GM23338 (cell line): Measurements from ENCODE around the gene UBFD1. TPM values are rescaled to one million over a fixed set of nuclear protein-coding genes. Genes with fewer than 3 reads are reported as not detected.

Experiments used
- ATAC-seq: fragments of 200-7000 bp; cut with Tn5 transposase; 3 replicates; pipeline ENCODE4 v1.9.1; 2020
- DNase-seq: peaks from one replicate; pipeline ENCODE4 v3.0.0-alpha.2; 2015; ENCODE audit warnings: low spot score
- H2AFZ ChIP-seq: fragments of 200-600 bp; sonication (generic); 2 replicates; pipeline ENCODE4 v1.8.0; 2016; ENCODE audit warnings: antibody characterized with exemption, mild to moderate bottlenecking, moderate library complexity
- H3F3A ChIP-seq: fragments of 200-600 bp; sonication (generic); replicated peaks from 2 replicates; pipeline ENCODE4 v1.8.0; 2017; ENCODE audit warnings: antibody characterized with exemption, mixed run types, low read depth
- H3K27ac ChIP-seq: fragments of 200-600 bp; sonication (generic); 2 replicates; pipeline ENCODE4 v1.6.1; 2016; ENCODE audit warnings: low read depth
- H3K27me3 ChIP-seq: fragments of 200-600 bp; sonication (generic); 2 replicates; pipeline ENCODE4 v1.8.0; 2016; ENCODE audit warnings: mild to moderate bottlenecking, mixed run types, moderate library complexity; ENCODE audit not compliant: insufficient read depth
- H3K36me3 ChIP-seq: fragments of 200-600 bp; sonication (generic); 2 replicates; pipeline ENCODE4 v1.8.0; 2016; ENCODE audit warnings: mild to moderate bottlenecking; ENCODE audit not compliant: insufficient read depth
- H3K4me1 ChIP-seq: fragments of 200-600 bp; sonication (generic); 2 replicates; pipeline ENCODE4 v1.8.0; 2016; ENCODE audit warnings: mild to moderate bottlenecking, moderate library complexity; ENCODE audit not compliant: insufficient read depth
- H3K4me2 ChIP-seq: fragments of 200-600 bp; sonication (generic); 2 replicates; pipeline ENCODE4 v1.7.1; 2017; ENCODE audit warnings: mixed run types
- H3K4me3 ChIP-seq: fragments of 200-600 bp; sonication (generic); 2 replicates; pipeline ENCODE4 v1.6.1; 2016; ENCODE audit warnings: mixed run types
- H3K79me2 ChIP-seq: fragments of 200-600 bp; sonication (generic); replicated peaks from 2 replicates; pipeline ENCODE4 v1.8.0; 2017; ENCODE audit warnings: mild to moderate bottlenecking; ENCODE audit not compliant: insufficient read depth
- H3K9me2 ChIP-seq: fragments of 200-600 bp; sonication (generic); 2 replicates; pipeline ENCODE4 v1.8.0; 2017; ENCODE audit not compliant: insufficient read depth
- H4K20me1 ChIP-seq: fragments of 200-600 bp; sonication (generic); replicated peaks from 2 replicates; pipeline ENCODE4 v1.8.0; 2017; ENCODE audit warnings: mild to moderate bottlenecking; ENCODE audit not compliant: insufficient read depth
- H3K27ac Mint-ChIP-seq: 2 replicates; pipeline ENCODE4 v1.8.0; 2020; ENCODE audit warnings: inconsistent platforms, mild to moderate bottlenecking, moderate library complexity, mixed read lengths
- H3K27me3 Mint-ChIP-seq: 3 replicates; pipeline ENCODE4 v1.8.0; 2022; ENCODE audit warnings: low read depth, mild to moderate bottlenecking, moderate library complexity, mixed read lengths, inconsistent platforms; ENCODE audit not compliant: insufficient read depth, poor library complexity
- H3K36me3 Mint-ChIP-seq: 3 replicates; pipeline ENCODE4 v1.8.0; 2021; ENCODE audit warnings: low read depth, mild to moderate bottlenecking, inconsistent platforms, moderate library complexity, mixed read lengths
- H3K4me1 Mint-ChIP-seq: 3 replicates; pipeline ENCODE4 v1.8.0; 2020; ENCODE audit warnings: mild to moderate bottlenecking, inconsistent platforms, mixed read lengths
- H3K4me3 Mint-ChIP-seq: 3 replicates; pipeline ENCODE4 v1.8.0; 2021; ENCODE audit warnings: moderate library complexity, mild to moderate bottlenecking, inconsistent platforms, mixed read lengths
- H3K9me3 Mint-ChIP-seq: 3 replicates; pipeline ENCODE4 v1.8.0; 2020; ENCODE audit warnings: moderate library complexity, mild to moderate bottlenecking, inconsistent platforms, mixed read lengths
- CREB1 ChIP-seq: fragments of 250-450 bp; sonication (Bioruptor Pico); IDR thresholded peaks from 2 replicates; pipeline ENCODE4 v1.5.0; 2020; ENCODE audit warnings: low read depth, mild to moderate bottlenecking, moderate library complexity
- EZH2phosphoT487 ChIP-seq: fragments of 200-600 bp; sonication (generic); IDR thresholded peaks from one replicate; pipeline ENCODE4 v1.8.1; 2018; ENCODE audit warnings: antibody characterized with exemption; ENCODE audit not compliant: unreplicated experiment
- NANOG ChIP-seq: IDR thresholded peaks from 2 replicates; pipeline ENCODE4 v1.6.1; 2016; ENCODE audit warnings: antibody characterized with exemption, borderline replicate concordance
- POLR2AphosphoS5 ChIP-seq: IDR thresholded peaks from 2 replicates; pipeline ENCODE4 v1.6.1; 2016; ENCODE audit warnings: antibody characterized with exemption, low read depth
- STAT1 ChIP-seq: IDR thresholded peaks from one replicate; pipeline ENCODE4 v1.6.1; 2016; ENCODE audit warnings: antibody characterized with exemption; ENCODE audit not compliant: unreplicated experiment
- ZNF114 ChIP-seq: fragments of 250-450 bp; sonication (Bioruptor Pico); IDR thresholded peaks from 2 replicates; pipeline ENCODE4 v1.5.0; 2020; ENCODE audit warnings: mild to moderate bottlenecking, moderate library complexity
- ZNF331 ChIP-seq: fragments of 250-450 bp; sonication (Bioruptor Pico); IDR thresholded peaks from 2 replicates; pipeline ENCODE4 v1.5.0; 2020; ENCODE audit warnings: low read depth, mild to moderate bottlenecking, moderate library complexity
- polyA plus RNA-seq: library from polyadenylated mRNA; unstranded; fragments of >200 nt; fragmentation: Nextera tagmentation; extraction: Ambion mirVana; gene quantifications from 2 replicates; pipeline ENCODE4 v1.2.1, GENCODE V29; 2016
- total RNA-seq: library from RNA; depleted of rRNA; stranded (reverse); fragments of >200 nt; shearing (Covaris generic); gene quantifications from 2 replicates; pipeline ENCODE4 v1.2.3, GENCODE V29; 2014
- TF ChIP-seq, protein P1 (sequence below): IDR thresholded peaks from one replicate; pipeline ENCODE4 v1.6.1; 2018; ENCODE audit warnings: antibody characterized with exemption; ENCODE audit not compliant: unreplicated experiment
- TF ChIP-seq, protein P2 (sequence below), 2 experiments: fragments of 200-600 bp in 1 of 2; sonication (generic) in 1 of 2; conservative IDR thresholded peaks; 2 replicates each; pipeline versions ENCODE4 v1.5.1 to v1.6.1; 2016 to 2017; ENCODE audit warnings: antibody characterized with exemption in 2 of 2, low read depth in 2 of 2, mild to moderate bottlenecking in 2 of 2, moderate library complexity in 1 of 2

Gene UBFD1
- total and polyA plus RNA-seq, 2 experiments from 2014 or later, result 28.5 to 249 TPM

DNA sequence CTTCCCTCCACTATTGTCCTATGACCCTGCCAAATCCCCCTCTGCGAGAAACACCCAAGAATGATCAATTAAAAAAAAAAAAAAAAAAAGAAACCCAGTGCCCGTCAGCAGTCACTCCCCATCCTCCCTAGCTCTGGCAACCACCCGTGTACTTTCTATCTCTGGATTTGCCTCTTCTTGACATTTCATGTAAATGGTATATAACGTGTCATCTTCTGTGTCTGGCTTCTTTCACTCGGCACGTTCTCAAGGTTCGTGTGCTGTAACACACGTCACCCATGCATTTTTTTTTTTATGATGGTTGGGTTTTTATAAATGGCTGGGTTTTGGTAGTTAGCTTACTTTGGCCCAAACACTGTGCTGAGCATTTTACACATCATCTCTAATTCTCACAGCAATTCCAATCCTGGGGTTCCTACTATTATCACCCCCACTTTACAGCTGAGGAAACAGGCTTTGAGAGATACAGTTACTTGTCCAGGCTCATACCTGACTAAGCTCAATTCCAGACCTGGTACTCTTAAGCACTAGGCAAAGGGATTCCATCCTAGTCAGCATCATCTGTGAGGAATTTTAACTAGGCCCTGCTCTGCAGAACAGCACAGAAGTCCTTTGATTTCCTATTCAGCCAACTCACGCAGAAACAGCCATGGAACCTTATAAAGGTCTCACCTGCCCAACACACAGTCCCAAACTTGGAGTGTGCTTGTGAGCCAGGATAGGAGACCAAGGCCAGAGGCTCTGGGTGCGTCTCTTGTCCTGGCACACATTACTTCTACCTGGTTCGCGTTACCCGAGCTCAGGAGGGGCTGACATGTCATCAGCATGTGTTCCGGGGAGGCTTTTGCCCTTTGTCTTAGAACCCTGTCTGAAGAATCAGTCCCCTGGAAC, 26.9 kb downstream of the UBFD1 start:
- no peak overlapping the region for H3K4me3 Mint-ChIP-seq
- Histone ChIP-seq H3K4me3 (no peak overlapping the region), H3F3A (0 out of 2 replicates have a peak, but pooled peaks cover 1% of the 10 kb centered on the region), H2AFZ (no peak overlapping the region), H3K4me1 (no peaks in the 10 kb centered on the region), H3K27me3 (no peaks in the 10 kb centered on the region), H3K27ac (no peak overlapping the region), H3K36me3 (peaks cover 35% of the 10 kb centered on the region), H3K79me2 (peaks cover 35% of the 10 kb centered on the region), H3K9me2 (no peaks in the 10 kb centered on the region), H4K20me1 (peaks cover 12% of the 10 kb centered on the region), H3K4me2 (no peak overlapping the region)
- peaks cover 75% of the 10 kb centered on the region for H3K36me3 Mint-ChIP-seq
- H3K27me3 Mint-ChIP-seq, result no peaks in the 10 kb centered on the region
- no peak for TF ChIP-seq NANOG
- TF ChIP-seq STAT1, result no peak
- no peak for TF ChIP-seq CREB1 (CRISPR knock-in tag)
- TF ChIP-seq POLR2AphosphoS5, result no peak
- TF ChIP-seq EZH2phosphoT487, result no peak
- no peak for TF ChIP-seq ZNF331 (CRISPR knock-in tag)
- TF ChIP-seq, protein P1, sequence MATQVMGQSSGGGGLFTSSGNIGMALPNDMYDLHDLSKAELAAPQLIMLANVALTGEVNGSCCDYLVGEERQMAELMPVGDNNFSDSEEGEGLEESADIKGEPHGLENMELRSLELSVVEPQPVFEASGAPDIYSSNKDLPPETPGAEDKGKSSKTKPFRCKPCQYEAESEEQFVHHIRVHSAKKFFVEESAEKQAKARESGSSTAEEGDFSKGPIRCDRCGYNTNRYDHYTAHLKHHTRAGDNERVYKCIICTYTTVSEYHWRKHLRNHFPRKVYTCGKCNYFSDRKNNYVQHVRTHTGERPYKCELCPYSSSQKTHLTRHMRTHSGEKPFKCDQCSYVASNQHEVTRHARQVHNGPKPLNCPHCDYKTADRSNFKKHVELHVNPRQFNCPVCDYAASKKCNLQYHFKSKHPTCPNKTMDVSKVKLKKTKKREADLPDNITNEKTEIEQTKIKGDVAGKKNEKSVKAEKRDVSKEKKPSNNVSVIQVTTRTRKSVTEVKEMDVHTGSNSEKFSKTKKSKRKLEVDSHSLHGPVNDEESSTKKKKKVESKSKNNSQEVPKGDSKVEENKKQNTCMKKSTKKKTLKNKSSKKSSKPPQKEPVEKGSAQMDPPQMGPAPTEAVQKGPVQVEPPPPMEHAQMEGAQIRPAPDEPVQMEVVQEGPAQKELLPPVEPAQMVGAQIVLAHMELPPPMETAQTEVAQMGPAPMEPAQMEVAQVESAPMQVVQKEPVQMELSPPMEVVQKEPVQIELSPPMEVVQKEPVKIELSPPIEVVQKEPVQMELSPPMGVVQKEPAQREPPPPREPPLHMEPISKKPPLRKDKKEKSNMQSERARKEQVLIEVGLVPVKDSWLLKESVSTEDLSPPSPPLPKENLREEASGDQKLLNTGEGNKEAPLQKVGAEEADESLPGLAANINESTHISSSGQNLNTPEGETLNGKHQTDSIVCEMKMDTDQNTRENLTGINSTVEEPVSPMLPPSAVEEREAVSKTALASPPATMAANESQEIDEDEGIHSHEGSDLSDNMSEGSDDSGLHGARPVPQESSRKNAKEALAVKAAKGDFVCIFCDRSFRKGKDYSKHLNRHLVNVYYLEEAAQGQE, result no peak
- H3K9me3 Mint-ChIP-seq, result no peaks in the 10 kb centered on the region
- ATAC-seq (no peak), DNase-seq (no peak)
- H3K4me1 Mint-ChIP-seq, result no peaks in the 10 kb centered on the region
- no peak overlapping the region for H3K27ac Mint-ChIP-seq

DNA sequence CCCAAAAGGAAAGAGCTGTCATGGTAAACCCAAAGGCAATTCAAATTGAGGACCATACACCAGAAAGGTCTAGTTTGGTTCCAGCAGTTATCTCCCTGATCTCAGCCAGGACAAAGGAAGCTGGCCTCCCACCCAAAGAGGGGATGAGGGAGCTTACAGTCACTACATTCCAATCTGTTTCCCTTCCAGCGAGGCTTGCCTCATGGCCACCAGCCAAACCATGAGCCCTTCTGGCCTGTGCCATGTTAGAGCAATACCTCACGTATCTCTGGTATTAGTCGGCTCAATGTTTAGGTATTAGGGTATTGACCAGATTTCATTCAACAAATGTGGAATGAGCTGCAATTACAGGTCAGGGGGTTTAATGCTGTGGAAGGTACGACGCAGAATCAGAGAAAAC, 30.2 kb downstream of the UBFD1 start:
- H3K4me2 ChIP-seq, result no peak overlapping the region
- no peaks in the 10 kb centered on the region for H3K27me3 ChIP-seq
- H3K9me2 ChIP-seq, result no peaks in the 10 kb centered on the region
- H3K36me3 ChIP-seq, result peaks cover 36% of the 10 kb centered on the region
- H3K4me1 Mint-ChIP-seq, result no peaks in the 10 kb centered on the region
- no peaks in the 10 kb centered on the region for H3K27me3 Mint-ChIP-seq
- no peak overlapping the region for H2AFZ ChIP-seq
- H3K36me3 Mint-ChIP-seq, result peaks cover 80% of the 10 kb centered on the region
- no peaks in the 10 kb centered on the region for H3K4me1 ChIP-seq
- H3K79me2 ChIP-seq, result peaks cover 68% of the 10 kb centered on the region
- no peak overlapping the region for H3K4me3 ChIP-seq
- H3K9me3 Mint-ChIP-seq, result no peaks in the 10 kb centered on the region
- DNase-seq, result no peak
- H3K27ac Mint-ChIP-seq, result no peak overlapping the region
- H3K4me3 Mint-ChIP-seq, result no peak overlapping the region
- TF ChIP-seq, protein P2, sequence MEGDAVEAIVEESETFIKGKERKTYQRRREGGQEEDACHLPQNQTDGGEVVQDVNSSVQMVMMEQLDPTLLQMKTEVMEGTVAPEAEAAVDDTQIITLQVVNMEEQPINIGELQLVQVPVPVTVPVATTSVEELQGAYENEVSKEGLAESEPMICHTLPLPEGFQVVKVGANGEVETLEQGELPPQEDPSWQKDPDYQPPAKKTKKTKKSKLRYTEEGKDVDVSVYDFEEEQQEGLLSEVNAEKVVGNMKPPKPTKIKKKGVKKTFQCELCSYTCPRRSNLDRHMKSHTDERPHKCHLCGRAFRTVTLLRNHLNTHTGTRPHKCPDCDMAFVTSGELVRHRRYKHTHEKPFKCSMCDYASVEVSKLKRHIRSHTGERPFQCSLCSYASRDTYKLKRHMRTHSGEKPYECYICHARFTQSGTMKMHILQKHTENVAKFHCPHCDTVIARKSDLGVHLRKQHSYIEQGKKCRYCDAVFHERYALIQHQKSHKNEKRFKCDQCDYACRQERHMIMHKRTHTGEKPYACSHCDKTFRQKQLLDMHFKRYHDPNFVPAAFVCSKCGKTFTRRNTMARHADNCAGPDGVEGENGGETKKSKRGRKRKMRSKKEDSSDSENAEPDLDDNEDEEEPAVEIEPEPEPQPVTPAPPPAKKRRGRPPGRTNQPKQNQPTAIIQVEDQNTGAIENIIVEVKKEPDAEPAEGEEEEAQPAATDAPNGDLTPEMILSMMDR (conservative IDR thresholded peaks at IDR 0.05; ENCODE audit: low read depth in 2 of 2), result no peak
- TF ChIP-seq ZNF114 (CRISPR knock-in tag) (no peak), POLR2AphosphoS5 (no peak), CREB1 (CRISPR knock-in tag) (no peak), EZH2phosphoT487 (no peak)
- peaks cover 24% of the 10 kb centered on the region for H4K20me1 ChIP-seq
- H3K27ac ChIP-seq, result no peak overlapping the region
- ATAC-seq, result no peak
- no peaks in the 10 kb centered on the region for H3F3A ChIP-seq
